CD4-positive, alpha-beta T cell treated with Interleukin-1 beta for 1 hour (primary cell): ENCODE results near the gene OSBP2.

Source experiments
- DNase-seq, 2 donors: peaks; one replicate each; pipeline ENCODE4 v3.0.0-alpha.2; 2020 to 2022

Gene OSBP2

GRCh38 chr22:30884211-30885000 is 189.7 kb downstream of the OSBP2 start:
- no peak for DNase-seq

DNA sequence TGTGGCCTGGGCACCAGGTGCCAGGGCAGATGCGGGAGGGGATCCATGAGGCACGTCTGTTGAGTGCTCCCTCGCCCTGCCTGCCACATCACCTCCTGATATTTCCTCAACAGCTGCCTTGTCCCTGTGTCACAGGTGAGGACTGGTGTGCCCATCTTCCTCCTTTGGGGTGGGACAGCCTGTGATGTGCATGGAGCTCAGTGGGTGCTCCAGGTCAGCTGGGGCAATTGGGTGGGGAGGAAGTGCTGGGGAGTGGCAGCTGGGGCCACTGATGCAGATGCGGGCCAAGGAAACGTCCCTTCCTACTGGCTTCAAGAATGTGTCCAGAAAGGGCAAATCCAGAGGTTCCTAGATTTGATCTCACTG is 190.3 kb downstream of the OSBP2 start:
- no peak for DNase-seq

- DNase-seq: no peak
These were observed 190.9 kb downstream of the OSBP2 start for GRCh38 chr22:30885591-30885990.

DNA sequence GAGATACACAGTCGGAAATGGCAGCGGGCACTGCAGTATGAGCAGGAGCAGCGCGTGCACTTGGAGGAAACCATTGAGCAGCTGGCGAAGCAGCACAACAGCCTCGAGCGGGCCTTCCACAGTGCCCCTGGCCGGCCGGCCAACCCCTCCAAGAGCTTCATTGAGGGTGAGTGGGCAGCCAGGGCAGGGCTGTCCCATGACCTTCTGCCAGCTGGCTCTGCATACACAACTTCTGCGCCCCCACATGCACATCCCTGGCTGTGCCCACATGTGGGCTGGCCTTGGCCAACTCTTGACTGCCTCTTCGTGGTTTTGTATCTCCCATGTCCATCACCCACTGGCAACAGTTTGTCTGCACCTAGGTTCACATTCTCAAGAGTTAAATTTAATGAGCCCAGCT is 192.8 kb downstream of the OSBP2 start:
- no peak for DNase-seq

DNA sequence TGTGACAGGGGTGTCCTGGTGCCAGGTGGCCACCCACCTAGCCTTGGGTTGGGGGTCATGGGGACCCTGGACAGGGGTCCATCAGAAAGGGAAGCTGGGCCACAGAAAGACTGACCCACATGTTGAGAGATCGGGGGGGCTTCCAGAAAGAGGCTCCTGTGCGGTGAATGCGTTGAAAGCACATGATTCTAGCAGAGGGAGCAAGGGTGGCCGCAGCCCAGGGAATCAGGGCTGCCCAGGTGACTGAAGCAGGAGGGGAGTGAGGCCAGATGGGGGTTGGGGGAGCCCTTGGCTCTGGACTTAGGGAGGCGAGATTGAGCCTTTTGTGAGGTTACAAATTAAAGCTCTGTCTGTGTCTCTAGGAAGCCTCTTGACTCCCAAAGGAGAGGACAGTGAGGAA is 193.2 kb downstream of the OSBP2 start:
- no peak for DNase-seq

- DNase-seq: no peak
These were observed 194.8 kb downstream of the OSBP2 start for GRCh38 chr22:30889268-30889995.

- DNase-seq: no peak
These were observed 195.4 kb downstream of the OSBP2 start for GRCh38 chr22:30889996-30890480.

GRCh38 chr22:30890686-30891442 is 196.2 kb downstream of the OSBP2 start:
- peak in 1 of 2 donors; percentile 25 for DNase-seq

GRCh38 chr22:30891443-30891755 is 196.7 kb downstream of the OSBP2 start:
- DNase-seq: no peak

- no peak for DNase-seq
These were observed 197.1 kb downstream of the OSBP2 start for GRCh38 chr22:30891781-30892180.

DNA sequence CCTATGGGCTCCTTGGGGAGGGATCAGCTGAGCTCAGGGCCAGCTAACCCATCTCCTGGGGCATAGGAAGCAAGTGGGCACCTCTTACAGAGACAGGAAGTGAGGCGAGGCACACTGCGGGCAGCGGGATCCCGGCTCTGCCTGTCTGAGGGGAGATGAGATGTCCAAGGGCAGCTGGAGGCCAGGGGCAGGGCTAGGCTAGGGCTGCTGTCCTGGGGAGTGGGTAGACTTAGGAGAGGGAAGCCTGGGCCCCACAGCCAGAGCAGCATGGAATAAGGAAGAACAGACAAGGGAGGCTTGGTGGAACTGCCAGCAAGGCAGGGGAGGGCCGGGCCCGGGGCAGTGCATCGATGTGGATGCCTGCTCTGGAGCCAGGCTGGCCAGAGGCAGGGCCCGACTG is 197.6 kb downstream of the OSBP2 start:
- no peak for DNase-seq

DNA sequence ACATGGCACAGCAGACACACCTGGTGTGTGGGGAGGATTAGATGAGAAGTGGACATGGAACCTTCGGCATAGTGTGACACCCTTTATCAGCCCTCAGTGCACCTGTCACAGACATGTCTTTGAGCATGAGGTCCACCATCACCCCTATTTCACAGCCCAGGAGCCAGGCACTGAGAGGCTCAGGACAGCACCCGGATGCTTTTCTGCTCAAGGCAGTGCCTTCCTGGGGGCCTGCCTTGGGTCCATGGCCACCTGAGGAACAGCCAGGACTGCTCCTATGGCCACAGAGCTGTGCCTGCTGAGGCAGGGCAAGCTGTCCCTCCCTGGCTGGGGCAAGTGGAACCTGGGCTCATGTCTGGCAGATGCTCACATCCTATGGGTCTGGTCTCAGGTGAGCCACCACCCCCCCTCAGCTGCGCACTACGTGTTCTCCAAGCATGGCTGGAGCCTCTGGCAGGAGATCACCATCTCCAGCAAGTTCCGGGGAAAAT is 198.1 kb downstream of the OSBP2 start:
- no peak for DNase-seq

DNA sequence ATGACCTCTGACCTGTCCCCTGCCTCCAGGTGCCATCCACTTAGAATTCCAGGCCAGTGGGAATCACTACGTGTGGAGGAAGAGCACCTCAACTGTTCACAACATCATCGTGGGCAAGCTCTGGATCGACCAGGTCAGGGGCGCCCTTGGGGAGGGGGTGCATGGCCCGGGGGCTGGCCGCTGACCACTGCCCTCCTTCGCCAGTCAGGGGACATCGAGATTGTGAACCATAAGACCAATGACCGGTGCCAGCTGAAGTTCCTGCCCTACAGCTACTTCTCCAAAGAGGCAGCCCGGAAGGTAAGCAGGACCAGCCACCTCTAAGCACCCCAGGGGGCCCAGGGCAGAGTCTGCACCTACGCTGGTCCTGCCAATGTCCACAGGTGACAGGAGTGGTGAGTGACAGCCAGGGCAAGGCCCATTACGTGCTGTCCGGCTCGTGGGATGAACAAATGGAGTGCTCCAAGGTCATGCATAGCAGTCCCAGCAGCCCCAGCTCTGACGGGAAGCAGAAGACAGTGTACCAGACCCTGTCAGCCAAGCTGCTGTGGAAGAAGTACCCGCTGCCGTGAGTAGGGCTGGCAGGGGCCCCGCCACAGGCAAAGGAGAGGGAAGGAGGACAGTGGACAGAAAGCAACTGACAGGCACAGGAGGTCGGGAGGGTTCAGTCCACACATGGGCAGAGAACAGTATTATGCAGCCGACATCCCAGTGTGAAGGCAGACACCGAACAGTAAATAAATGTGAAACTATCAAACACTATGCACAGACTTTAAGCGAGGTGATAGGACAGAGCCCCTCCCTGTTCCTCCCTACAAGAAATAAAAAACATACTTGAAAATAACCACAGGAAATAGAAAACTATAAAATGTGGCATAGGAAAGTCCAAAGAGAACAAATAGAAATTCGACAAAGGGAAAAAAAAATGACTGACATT is 199.0 kb downstream of the OSBP2 start:
- no peak for DNase-seq

GRCh38 chr22:30894371-30894740 is 199.7 kb downstream of the OSBP2 start:
- no peak for DNase-seq

DNA sequence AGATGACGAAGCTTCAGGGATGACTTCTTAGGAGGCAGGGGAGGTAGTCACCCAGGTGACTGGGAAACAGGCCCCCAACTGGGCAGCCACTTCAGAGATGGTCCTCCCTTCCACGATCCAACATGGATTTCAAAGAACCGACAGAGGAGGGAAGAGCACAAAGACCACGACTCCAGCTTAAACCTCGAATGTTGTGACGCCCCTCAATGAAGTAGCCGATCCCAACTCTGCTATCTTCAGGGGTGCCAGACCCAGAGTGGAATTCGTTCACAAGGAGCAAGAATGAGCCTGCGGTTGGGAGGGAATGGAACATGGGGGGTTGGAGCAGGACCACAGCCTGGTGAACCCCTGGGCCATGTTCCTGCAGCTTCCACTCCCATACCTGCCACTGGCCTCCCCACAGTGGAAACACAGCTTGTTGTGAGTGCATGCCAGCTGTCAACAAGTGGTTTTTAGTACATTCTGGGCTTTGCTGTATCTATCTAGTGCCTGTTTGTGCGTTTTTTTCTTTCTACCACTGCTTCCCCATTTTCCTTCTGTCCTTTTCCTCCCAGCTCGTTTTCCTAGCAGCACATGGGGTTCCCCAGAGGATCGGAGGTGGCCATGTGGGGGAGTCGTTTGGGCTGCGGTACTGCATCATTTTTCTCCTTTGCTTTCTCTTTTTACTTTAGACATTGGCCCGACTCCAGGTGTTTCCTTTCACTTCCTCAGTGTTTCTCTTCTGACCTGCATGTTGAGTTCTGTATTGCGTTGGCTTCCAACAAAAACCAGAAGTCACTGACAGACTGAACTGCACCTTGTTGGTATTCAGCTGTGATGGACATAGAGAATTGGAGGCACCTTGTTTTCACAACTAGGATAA is 208.1 kb downstream of the OSBP2 start:
- DNase-seq: no peak

- DNase-seq: no peak
These were observed 209.3 kb downstream of the OSBP2 start for GRCh38 chr22:30903876-30904460.

DNA sequence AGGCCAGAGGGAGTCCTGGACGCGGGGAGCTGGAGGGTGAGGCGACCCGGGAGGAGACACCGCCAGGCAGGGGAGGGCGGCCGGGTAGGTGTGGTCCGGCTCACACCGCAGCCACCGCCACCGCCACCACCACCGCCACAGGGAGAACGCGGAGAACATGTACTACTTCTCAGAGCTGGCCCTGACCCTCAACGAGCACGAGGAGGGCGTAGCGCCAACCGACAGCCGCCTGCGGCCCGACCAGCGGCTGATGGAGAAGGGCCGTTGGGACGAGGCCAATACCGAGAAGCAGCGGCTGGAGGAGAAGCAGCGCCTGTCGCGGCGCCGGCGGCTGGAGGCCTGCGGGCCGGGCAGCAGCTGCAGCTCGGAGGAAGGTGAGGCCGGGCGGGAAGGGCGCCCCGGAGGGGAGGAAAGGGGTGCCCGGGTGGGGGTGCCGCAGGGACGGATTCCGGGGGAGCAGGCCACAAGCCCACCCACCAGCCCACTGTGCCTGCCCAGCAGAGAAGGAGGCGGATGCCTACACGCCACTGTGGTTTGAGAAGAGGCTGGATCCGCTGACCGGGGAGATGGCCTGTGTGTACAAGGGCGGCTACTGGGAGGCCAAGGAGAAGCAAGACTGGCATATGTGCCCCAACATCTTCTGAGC is 211.1 kb downstream of the OSBP2 start:
- DNase-seq: no peak

DNA sequence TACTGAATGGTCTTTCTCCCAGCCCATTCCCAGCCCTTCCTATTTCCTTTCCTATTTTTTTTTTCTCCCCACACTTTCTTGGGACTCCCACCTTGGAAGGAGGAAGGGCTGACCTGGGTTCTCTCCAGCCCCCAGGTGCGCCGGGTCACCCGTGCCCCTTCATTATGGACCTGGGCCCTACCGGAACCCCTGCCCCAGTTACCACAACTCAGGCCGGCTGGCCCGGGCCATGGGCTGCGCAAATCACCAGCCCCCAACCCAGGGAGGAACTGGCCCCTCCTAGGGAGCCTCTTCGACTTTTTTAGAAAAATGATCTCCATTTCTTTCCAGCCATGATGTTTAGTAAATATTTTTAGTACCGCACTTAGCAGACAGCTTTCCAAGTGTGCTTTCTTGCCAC is 211.7 kb downstream of the OSBP2 start:
- no peak for DNase-seq

DNA sequence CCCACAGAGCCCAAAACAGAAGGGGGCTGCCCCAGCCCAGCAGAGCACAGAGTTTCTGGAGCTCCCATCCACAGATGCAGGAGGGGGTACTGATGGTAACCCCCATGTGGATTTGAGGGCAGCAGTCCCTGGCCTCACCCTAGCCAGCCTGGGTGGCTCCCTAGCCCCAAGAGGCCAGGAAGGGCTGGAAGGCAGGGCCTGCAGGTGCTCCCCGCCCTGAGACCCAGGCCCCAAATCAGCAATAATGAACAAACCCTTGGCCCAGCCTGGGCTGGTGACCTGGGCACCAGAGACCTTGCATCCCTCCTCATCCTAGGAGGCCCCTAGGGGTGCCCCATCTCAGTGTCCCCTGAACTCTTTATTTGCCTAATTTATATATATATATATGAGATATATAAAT is 212.3 kb downstream of the OSBP2 start:
- DNase-seq: no peak

- no peak for DNase-seq
These were observed 213.4 kb downstream of the OSBP2 start for GRCh38 chr22:30908051-30908461.

- no peak for DNase-seq
These were observed 214.6 kb downstream of the OSBP2 start for GRCh38 chr22:30909306-30909705.
